Fibroblast of villous mesenchyme (primary cell): Measurements from ENCODE around the gene KRTAP16-1. TPM values are rescaled to one million over a fixed set of nuclear protein-coding genes. Genes with fewer than 3 reads are reported as not detected.

Experiments used
- DNase-seq: peaks from one replicate; pipeline ENCODE4 v3.0.0-alpha.2; 2010; ENCODE audit warnings: low read depth
- H3K4me3 ChIP-seq: 2 replicates; pipeline ENCODE4 v1.5.1; 2011; ENCODE audit warnings: low read depth, mild to moderate bottlenecking, low read length
- CTCF ChIP-seq: IDR thresholded peaks from 2 replicates; pipeline ENCODE4 v1.5.1; 2012; ENCODE audit warnings: low read depth, mild to moderate bottlenecking, low read length; ENCODE audit not compliant: insufficient read depth
- total RNA-seq: library from RNA; depleted of rRNA; stranded (reverse); fragments of >200 nt; gene quantifications from 2 replicates; pipeline ENCODE4 v1.2.3, GENCODE V29; 2012

Gene KRTAP16-1
- total RNA-seq, 1 donor: not detected

GRCh38 chr17:41329279-41329948, 20.3 kb upstream of the KRTAP16-1 start:
- DNase-seq: peak; percentile 51
- no peak overlapping the region for H3K4me3 ChIP-seq
- peak; percentile 91 for TF ChIP-seq CTCF

- no peak for TF ChIP-seq CTCF
- no peak overlapping the region for H3K4me3 ChIP-seq
- DNase-seq: no peak
Observed at GRCh38 chr17:41328207-41328606, 19.1 kb upstream of the KRTAP16-1 start.

GRCh38 chr17:41327411-41328120, 18.5 kb upstream of the KRTAP16-1 start:
- no peak for TF ChIP-seq CTCF
- no peak for DNase-seq
- no peak overlapping the region for H3K4me3 ChIP-seq

GRCh38 chr17:41326173-41327145, 17.4 kb upstream of the KRTAP16-1 start:
- no peak for TF ChIP-seq CTCF
- H3K4me3 ChIP-seq: no peak overlapping the region

GRCh38 chr17:41325611-41326010, 16.5 kb upstream of the KRTAP16-1 start:
- TF ChIP-seq CTCF: no peak
- DNase-seq: no peak
- no peak overlapping the region for H3K4me3 ChIP-seq

More at GRCh38 chr17:41326173-41327145, 17.4 kb upstream of the KRTAP16-1 start:
- DNase-seq: no peak

GRCh38 chr17:41325126-41325525, 16.0 kb upstream of the KRTAP16-1 start:
- no peak overlapping the region for H3K4me3 ChIP-seq
- TF ChIP-seq CTCF: no peak
- no peak for DNase-seq
